ENCODE results near the gene MZT2A.
"Not testable (repeated sequence)": the region's sequence is repeated elsewhere in the genome, so short reads cannot be mapped to it uniquely, and the experiment has no call there.

MZT2A gene

DNA sequence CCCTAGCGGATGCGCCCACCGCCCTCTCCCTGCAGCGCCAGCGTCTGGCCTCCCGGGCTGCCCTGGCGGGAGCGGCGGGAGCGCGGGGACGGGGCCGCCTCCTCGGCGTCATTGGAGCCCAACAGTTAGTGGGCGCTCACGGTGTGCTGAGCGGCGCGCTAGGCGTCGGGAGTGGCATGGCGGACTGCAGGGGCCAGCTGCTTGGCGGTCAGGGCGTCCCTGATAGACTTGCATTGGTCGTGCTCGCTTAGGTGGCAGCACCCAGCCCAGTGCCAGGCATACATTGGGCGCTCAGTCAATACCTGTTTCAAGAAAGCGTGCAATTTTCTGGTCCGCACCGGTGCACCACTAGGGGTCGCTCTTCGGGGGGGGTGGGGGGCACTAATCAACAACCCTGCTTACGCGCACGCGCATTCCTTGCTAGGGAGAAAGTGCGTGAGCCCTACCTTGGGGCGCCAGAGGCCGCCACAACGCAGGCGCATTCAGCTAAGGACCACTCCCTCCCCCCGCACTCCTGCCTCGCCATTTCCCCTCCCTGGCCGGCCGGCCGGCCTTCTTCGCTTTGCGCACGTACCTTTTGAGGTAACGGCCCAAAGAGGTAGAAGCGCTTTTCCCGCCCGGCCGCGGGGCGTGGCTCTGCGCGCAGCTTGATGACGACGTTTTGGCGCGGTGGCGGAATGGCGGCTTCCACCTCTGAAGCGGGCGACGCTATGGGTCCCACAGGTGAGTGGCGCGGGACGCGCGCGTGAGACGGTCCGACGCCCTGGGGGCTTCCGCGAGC lies 411 bp upstream of the MZT2A start:
- peaks cover 76% of the 10 kb centered on the region for H3K79me2 ChIP-seq (ENCODE audit: insufficient read depth, low read depth)
- peak overlapping the region; percentile 69 for H2AFZ ChIP-seq (ENCODE audit: low read depth)
- no peaks in the 10 kb centered on the region for H3K36me3 ChIP-seq (ENCODE audit: insufficient read depth)
- peak overlapping the region; percentile 82 for H3K27ac ChIP-seq
- peaks cover 27% of the 10 kb centered on the region for H3K4me1 ChIP-seq (ENCODE audit: low read depth, poor library complexity, severe bottlenecking)
- H3K4me3 ChIP-seq (IDR thresholded peaks at IDR 0.05; ENCODE audit: insufficient read depth, low read depth, low read length): no peak overlapping the region
- H3K4me2 ChIP-seq: no peak overlapping the region; the same call in 1 of the 2 replicates
- TF ChIP-seq, protein P1, sequence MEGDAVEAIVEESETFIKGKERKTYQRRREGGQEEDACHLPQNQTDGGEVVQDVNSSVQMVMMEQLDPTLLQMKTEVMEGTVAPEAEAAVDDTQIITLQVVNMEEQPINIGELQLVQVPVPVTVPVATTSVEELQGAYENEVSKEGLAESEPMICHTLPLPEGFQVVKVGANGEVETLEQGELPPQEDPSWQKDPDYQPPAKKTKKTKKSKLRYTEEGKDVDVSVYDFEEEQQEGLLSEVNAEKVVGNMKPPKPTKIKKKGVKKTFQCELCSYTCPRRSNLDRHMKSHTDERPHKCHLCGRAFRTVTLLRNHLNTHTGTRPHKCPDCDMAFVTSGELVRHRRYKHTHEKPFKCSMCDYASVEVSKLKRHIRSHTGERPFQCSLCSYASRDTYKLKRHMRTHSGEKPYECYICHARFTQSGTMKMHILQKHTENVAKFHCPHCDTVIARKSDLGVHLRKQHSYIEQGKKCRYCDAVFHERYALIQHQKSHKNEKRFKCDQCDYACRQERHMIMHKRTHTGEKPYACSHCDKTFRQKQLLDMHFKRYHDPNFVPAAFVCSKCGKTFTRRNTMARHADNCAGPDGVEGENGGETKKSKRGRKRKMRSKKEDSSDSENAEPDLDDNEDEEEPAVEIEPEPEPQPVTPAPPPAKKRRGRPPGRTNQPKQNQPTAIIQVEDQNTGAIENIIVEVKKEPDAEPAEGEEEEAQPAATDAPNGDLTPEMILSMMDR (conservative IDR thresholded peaks at IDR 0.05; ENCODE audit: low read depth, low read length): peak; percentile 83
- H3K27me3 ChIP-seq (ENCODE audit: insufficient read depth, low read depth): no peaks in the 10 kb centered on the region
- peak overlapping the region; percentile 87 for H3K9ac ChIP-seq
- H4K20me1 ChIP-seq (ENCODE audit: insufficient read depth): no peaks in the 10 kb centered on the region

DNA sequence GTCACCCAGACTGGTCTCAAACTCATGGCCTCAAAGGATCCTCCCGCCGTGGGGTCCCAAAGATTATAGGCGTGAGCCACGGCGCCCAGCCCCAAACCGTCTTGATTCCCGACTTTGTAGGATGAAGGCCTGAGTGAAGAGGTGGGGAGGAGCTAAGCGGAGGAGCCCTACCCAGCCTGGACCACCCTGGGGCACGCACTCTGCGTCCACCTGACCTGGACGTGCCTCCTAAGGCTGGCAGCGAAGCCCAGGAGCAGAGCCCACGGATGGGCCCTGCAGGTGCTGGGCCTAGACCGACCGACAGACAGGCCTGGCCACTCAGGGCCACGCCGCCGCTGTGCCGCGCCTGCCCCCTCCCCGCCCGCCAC lies 744 bp downstream of the MZT2A start:
- H2AFZ ChIP-seq (ENCODE audit: low read depth): peak overlapping the region; percentile 40; the same call in 1 of the 2 replicates
- H3K27me3 ChIP-seq (ENCODE audit: insufficient read depth, low read depth); H3K36me3 ChIP-seq (ENCODE audit: insufficient read depth); H3K4me3 ChIP-seq (IDR thresholded peaks at IDR 0.05; ENCODE audit: insufficient read depth, low read depth, low read length); H4K20me1 ChIP-seq (ENCODE audit: insufficient read depth): not testable (repeated sequence)
- peak overlapping the region; percentile 55; the same call in 1 of the 2 replicates for H3K27ac ChIP-seq
- peak overlapping the region; percentile 71 for H3K4me2 ChIP-seq
- H3K4me1 ChIP-seq (ENCODE audit: low read depth, poor library complexity, severe bottlenecking): peaks cover 27% of the 10 kb centered on the region
- H3K79me2 ChIP-seq (ENCODE audit: insufficient read depth, low read depth): peaks cover 66% of the 10 kb centered on the region
- H3K9ac ChIP-seq: peak overlapping the region; percentile 87

DNA sequence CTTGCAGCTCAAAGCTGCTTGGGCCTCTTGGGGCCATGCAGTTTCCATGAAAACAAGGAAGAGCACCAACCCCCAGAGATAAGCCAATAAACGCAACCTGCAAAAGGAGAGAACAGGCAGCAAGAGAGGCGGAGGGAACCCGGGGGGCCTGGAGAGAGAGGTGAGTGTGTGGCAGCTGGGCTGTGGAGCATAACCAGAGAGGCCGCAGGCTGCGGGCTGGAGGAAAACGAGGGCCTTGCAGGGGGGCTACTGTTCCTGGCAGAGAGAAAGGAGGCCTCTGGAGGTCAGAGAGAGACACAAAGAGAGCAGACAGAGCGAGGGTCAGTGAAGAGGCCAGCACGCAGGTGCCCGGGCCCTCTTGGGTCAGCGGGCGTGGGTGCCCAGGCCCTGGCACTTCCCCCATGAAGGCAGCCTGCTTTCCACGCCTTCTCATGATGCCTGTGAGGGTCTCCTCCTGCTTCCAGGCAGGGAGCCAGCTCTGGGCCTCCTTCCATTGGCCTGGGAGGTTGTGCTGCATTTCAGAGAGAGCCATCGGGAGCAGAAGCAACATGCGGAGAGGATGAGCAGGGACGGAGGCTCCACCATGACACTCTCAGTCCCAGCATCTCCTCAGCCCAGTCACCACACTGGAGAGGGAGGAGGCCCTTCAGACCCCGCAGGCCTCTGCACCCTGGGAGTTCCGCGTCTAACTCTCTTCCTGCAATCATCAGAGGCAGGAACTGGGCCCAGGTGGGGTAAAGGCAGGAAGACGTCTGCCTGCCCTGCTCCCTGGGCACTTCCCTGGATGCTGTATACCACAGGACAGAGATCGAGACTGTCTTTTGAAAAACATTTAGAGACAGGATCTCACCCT lies 1.4 kb downstream of the MZT2A start:
- peaks cover 24% of the 10 kb centered on the region for H3K4me1 ChIP-seq (ENCODE audit: low read depth, poor library complexity, severe bottlenecking)
- not testable (repeated sequence) for H3K4me3 ChIP-seq (IDR thresholded peaks at IDR 0.05; ENCODE audit: insufficient read depth, low read depth, low read length); H3K27me3 ChIP-seq (ENCODE audit: insufficient read depth, low read depth); H4K20me1 ChIP-seq (ENCODE audit: insufficient read depth); H3K36me3 ChIP-seq (ENCODE audit: insufficient read depth)
- H3K4me2 ChIP-seq: peak overlapping the region; percentile 71
- peak overlapping the region; percentile 87 for H3K9ac ChIP-seq
- H3K27ac ChIP-seq: peak overlapping the region; percentile 55; the same call in 1 of the 2 replicates
- H2AFZ ChIP-seq (ENCODE audit: low read depth): peak overlapping the region; percentile 40; the same call in 1 of the 2 replicates
- peaks cover 63% of the 10 kb centered on the region for H3K79me2 ChIP-seq (ENCODE audit: insufficient read depth, low read depth)

GRCh38 chr2:131488306-131489205 lies 3.6 kb downstream of the MZT2A start:
- Histone ChIP-seq H3K27me3 (ENCODE audit: insufficient read depth, low read depth) (no peaks in the 10 kb centered on the region), H4K20me1 (ENCODE audit: insufficient read depth) (no peaks in the 10 kb centered on the region), H3K9ac (no peak overlapping the region), H3K4me3 (IDR thresholded peaks at IDR 0.05; ENCODE audit: insufficient read depth, low read depth, low read length) (no peak overlapping the region), H2AFZ (ENCODE audit: low read depth) (no peak overlapping the region), H3K27ac (no peak overlapping the region), H3K4me2 (no peak overlapping the region), H3K36me3 (ENCODE audit: insufficient read depth) (no peaks in the 10 kb centered on the region), H3K79me2 (ENCODE audit: insufficient read depth, low read depth) (peaks cover 40% of the 10 kb centered on the region), H3K4me1 (ENCODE audit: low read depth, poor library complexity, severe bottlenecking) (peaks cover 7% of the 10 kb centered on the region)
- TF ChIP-seq, protein P1 (conservative IDR thresholded peaks at IDR 0.05; ENCODE audit: low read depth, low read length): no peak

DNA sequence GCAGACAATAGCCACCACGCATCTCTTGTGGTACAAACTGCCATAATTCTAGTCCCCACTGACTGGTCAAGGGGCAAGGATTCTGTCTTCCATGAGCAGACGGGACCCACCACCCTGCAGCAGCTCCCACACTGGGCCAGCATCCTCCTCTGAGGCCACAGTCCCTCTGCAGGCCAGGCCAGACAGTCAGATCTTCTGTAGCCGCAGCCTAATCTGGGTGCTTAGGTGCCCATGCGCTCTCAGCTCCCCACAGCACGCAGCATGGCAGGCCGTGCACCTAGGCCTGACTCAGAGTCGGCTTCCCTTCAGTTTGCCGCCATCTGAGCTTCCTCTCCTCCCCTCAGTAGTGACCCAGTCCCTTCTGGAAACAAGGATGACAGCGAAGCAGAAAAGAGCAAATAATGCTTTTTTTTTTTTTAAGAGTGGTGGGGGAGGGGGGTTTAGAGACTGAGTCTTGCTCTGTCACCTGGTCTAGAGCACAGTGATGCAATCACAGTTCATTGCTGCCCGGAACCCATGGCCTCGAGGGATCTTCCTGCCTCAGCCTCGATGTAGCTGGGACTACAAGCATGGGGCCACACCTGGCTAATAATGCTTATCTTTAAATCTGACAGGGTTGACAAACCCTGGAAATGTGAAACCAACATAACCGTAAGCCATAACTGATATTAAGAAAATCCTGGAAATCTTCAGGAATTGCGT lies 5.8 kb downstream of the MZT2A start:
- not testable (repeated sequence) for H3K27ac ChIP-seq; H4K20me1 ChIP-seq (ENCODE audit: insufficient read depth); H3K36me3 ChIP-seq (ENCODE audit: insufficient read depth); H3K4me2 ChIP-seq; H3K4me3 ChIP-seq (IDR thresholded peaks at IDR 0.05; ENCODE audit: insufficient read depth, low read depth, low read length); H2AFZ ChIP-seq (ENCODE audit: low read depth); H3K4me1 ChIP-seq (ENCODE audit: low read depth, poor library complexity, severe bottlenecking); H3K9ac ChIP-seq; H3K27me3 ChIP-seq (ENCODE audit: insufficient read depth, low read depth)
- peaks cover 33% of the 10 kb centered on the region for H3K79me2 ChIP-seq (ENCODE audit: insufficient read depth, low read depth)

- H3K4me2 ChIP-seq; H2AFZ ChIP-seq (ENCODE audit: low read depth); H4K20me1 ChIP-seq (ENCODE audit: insufficient read depth); H3K27me3 ChIP-seq (ENCODE audit: insufficient read depth, low read depth); H3K4me3 ChIP-seq (IDR thresholded peaks at IDR 0.05; ENCODE audit: insufficient read depth, low read depth, low read length); H3K9ac ChIP-seq; H3K4me1 ChIP-seq (ENCODE audit: low read depth, poor library complexity, severe bottlenecking); H3K36me3 ChIP-seq (ENCODE audit: insufficient read depth); H3K27ac ChIP-seq: not testable (repeated sequence)
- H3K79me2 ChIP-seq (ENCODE audit: insufficient read depth, low read depth): peaks cover 20% of the 10 kb centered on the region
Observed at GRCh38 chr2:131484906-131485460, 7.2 kb downstream of the MZT2A start.

Measured in KMS-11 (cell line).